Activated CD8-positive, alpha-beta memory T cell treated with anti-CD3 and anti-CD28 coated beads for 4 hours (primary cell): ENCODE results near the gene GIMD1.

ENCODE experiments used
- DNase-seq, 2 donors: peaks; one replicate each; pipeline ENCODE4 v3.0.0-alpha.2; 2020; ENCODE audit warnings: low read depth in 2 of 2

GIMD1 gene

GRCh38 chr4:106315476-106315967 is 53.1 kb downstream of the GIMD1 start:
- peak; percentile 14 to 21 for DNase-seq

GRCh38 chr4:106314960-106315359 is 53.6 kb downstream of the GIMD1 start:
- DNase-seq, result no peak

- no peak for DNase-seq
These were observed 55.5 kb downstream of the GIMD1 start for GRCh38 chr4:106312997-106313522.

- no peak for DNase-seq
These were observed 56.2 kb downstream of the GIMD1 start for GRCh38 chr4:106312377-106312776.
